ENCODE results near the gene APOL1. TPM values are rescaled to one million over a fixed set of nuclear protein-coding genes. Genes with fewer than 3 reads are reported as not detected.

The APOL1 gene
- total and polyA plus RNA-seq, 2 of the 13 experiments (the other 11 are each of a cell fraction or from before 2014, with no cell fraction given): 20.3 to 75.0 TPM

DNA sequence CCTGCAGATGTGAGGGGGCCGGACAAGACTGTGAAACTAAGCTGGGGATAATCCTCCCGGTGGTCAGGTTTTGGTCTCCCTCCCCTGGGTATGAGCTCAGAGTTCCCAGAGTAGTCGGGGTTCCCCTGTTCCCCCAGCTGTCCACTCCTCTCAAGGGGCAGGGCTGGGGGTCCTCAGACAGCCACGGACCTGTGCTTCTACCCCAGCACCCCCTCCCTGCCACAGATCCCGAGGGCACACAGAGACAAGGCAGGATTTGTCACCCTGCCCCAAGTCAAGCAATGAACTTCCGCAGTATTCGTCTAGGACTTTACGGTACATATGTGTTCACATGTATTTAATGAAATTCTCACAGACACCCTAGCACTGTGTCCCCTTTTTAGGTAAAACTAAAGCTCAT is 45.2 kb downstream of the APOL1 start:
- no peak for FAIRE-seq
- ChIA-PET CTCF (ENCODE audit: low intra/inter-chr PET ratio, low total read pairs) (no interaction called here), POLR2A (no interaction called here)
- intact Hi-C loops (cut with micrococcal nuclease; ENCODE audit: unreplicated experiment): no loop called here
- Histone ChIP-seq H3K4me3 (replicated peaks in 1 of 3; ENCODE audit: insufficient read depth in 1 of 3, low read depth in 2 of 3, low read length in 3 of 3) (no peak overlapping the region), H3K9ac (ENCODE audit: insufficient read depth, low read depth, low read length) (no peak overlapping the region), H4K20me1 (ENCODE audit: insufficient read depth, low read length) (no peaks in the 10 kb centered on the region), H3K4me2 (ENCODE audit: low read depth, low read length) (no peak overlapping the region), H3K27me3 (ENCODE audit: control insufficient read depth in 1 of 2, insufficient read depth in 2 of 2, low read length in 2 of 2) (no peaks in the 10 kb centered on the region), H3K36me3 (replicated peaks in 1 of 2; ENCODE audit: control insufficient read depth in 1 of 2, insufficient read depth in 2 of 2, low read length in 2 of 2) (peaks cover 74 to 94% of the 10 kb centered on the region in 2 experiments), H3K27ac (ENCODE audit: extremely low read length, insufficient read depth, low read length) (no peak overlapping the region), H3K4me1 (ENCODE audit: insufficient read depth, low read length) (no peaks in the 10 kb centered on the region), H2AFZ (ENCODE audit: low read length) (no peak overlapping the region), H3K79me2 (ENCODE audit: insufficient read depth, low read length) (no peaks in the 10 kb centered on the region), H3K9me3 (ENCODE audit: low read length) (no peaks in the 10 kb centered on the region)
- 97% methylated on average over 5 of the region's 8 CpGs for WGBS (ENCODE audit: low lambda C conversion rate)
- DNase-seq (ENCODE audit: low spot score): no peak
- no peak for ATAC-seq
- in situ Hi-C loops (cut with HindIII; ENCODE audit: extremely low pct_ligation_motif_present, low pct_unique_long_range_greater_than_20kb): no loop called here
- no peak for TF ChIP-seq KDM5B (CRISPR knock-in tag; IDR thresholded peaks at IDR 0.05; ENCODE audit: borderline replicate concordance)
- no peak for TF ChIP-seq EEA1 (CRISPR knock-in tag; IDR thresholded peaks at IDR 0.05; ENCODE audit: borderline replicate concordance)
- TF ChIP-seq NR2F1 (CRISPR knock-in tag; IDR thresholded peaks at IDR 0.05): no peak
- no peak for TF ChIP-seq ZNF589 (CRISPR knock-in tag; conservative IDR thresholded peaks at IDR 0.05)
- no peak for TF ChIP-seq GATAD2A (CRISPR knock-in tag; IDR thresholded peaks at IDR 0.05)
- TF ChIP-seq CENPT (CRISPR knock-in tag; IDR thresholded peaks at IDR 0.05; ENCODE audit: low read depth): no peak
- TF ChIP-seq, protein P1, sequence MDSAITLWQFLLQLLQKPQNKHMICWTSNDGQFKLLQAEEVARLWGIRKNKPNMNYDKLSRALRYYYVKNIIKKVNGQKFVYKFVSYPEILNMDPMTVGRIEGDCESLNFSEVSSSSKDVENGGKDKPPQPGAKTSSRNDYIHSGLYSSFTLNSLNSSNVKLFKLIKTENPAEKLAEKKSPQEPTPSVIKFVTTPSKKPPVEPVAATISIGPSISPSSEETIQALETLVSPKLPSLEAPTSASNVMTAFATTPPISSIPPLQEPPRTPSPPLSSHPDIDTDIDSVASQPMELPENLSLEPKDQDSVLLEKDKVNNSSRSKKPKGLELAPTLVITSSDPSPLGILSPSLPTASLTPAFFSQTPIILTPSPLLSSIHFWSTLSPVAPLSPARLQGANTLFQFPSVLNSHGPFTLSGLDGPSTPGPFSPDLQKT (CRISPR knock-in tag; IDR thresholded peaks at IDR 0.05; ENCODE audit: borderline replicate concordance): no peak
- TF ChIP-seq, protein P2, sequence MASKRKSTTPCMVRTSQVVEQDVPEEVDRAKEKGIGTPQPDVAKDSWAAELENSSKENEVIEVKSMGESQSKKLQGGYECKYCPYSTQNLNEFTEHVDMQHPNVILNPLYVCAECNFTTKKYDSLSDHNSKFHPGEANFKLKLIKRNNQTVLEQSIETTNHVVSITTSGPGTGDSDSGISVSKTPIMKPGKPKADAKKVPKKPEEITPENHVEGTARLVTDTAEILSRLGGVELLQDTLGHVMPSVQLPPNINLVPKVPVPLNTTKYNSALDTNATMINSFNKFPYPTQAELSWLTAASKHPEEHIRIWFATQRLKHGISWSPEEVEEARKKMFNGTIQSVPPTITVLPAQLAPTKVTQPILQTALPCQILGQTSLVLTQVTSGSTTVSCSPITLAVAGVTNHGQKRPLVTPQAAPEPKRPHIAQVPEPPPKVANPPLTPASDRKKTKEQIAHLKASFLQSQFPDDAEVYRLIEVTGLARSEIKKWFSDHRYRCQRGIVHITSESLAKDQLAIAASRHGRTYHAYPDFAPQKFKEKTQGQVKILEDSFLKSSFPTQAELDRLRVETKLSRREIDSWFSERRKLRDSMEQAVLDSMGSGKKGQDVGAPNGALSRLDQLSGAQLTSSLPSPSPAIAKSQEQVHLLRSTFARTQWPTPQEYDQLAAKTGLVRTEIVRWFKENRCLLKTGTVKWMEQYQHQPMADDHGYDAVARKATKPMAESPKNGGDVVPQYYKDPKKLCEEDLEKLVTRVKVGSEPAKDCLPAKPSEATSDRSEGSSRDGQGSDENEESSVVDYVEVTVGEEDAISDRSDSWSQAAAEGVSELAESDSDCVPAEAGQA (IDR thresholded peaks at IDR 0.05; ENCODE audit: low read depth): no peak
- TF ChIP-seq, protein P2 (CRISPR knock-in tag; IDR thresholded peaks at IDR 0.05; ENCODE audit: borderline replicate concordance): no peak
- TF ChIP-seq ZNF10 (CRISPR knock-in tag; IDR thresholded peaks at IDR 0.05; ENCODE audit: borderline replicate concordance, low read depth): no peak
- TF ChIP-seq, protein P3, sequence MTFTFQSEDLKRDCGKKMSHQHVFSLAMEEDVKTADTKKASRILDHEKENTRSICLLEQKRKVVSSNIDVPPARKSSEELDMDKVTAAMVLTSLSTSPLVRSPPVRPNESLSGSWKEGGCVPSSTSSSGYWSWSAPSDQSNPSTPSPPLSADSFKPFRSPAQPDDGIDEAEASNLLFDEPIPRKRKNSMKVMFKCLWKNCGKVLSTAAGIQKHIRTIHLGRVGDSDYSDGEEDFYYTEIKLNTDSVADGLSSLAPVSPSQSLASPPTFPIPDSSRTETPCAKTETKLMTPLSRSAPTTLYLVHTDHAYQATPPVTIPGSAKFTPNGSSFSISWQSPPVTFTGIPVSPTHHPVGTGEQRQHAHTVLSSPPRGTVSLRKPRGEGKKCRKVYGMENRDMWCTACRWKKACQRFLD (CRISPR knock-in tag; IDR thresholded peaks at IDR 0.05; ENCODE audit: borderline replicate concordance): no peak
- TF ChIP-seq IRX3 (CRISPR knock-in tag; IDR thresholded peaks at IDR 0.05; ENCODE audit: borderline replicate concordance, low read depth): no peak
- TF ChIP-seq ZNF343 (CRISPR knock-in tag; IDR thresholded peaks at IDR 0.05): no peak
- no peak for TF ChIP-seq SETDB1 (CRISPR knock-in tag; IDR thresholded peaks at IDR 0.05; ENCODE audit: borderline replicate concordance)
- no peak for TF ChIP-seq NONO (IDR thresholded peaks at IDR 0.05)
- no peak for TF ChIP-seq NONO (CRISPR knock-in tag; conservative IDR thresholded peaks at IDR 0.05)
- no peak for TF ChIP-seq ADNP (CRISPR knock-in tag; IDR thresholded peaks at IDR 0.05)
- BruUV-seq (replicated peaks): no TSS peak
